Endothelial cell of umbilical vein (primary cell): ENCODE measurements around the gene TADA2B. TPM values are rescaled to one million over a fixed set of nuclear protein-coding genes. Genes with fewer than 3 reads are reported as not detected.

Experiments
- BruUV-seq: library from RNA; stranded (reverse); fragments of 400-500 nt; replicated peaks from 2 replicates; lab custom pipeline; 2021; lab: Mats Ljungman, UMichigan
- CTCF ChIA-PET: fragments of 300-600, 350-600 bp; sonication (Branson Sonifier 250); formaldehyde crosslinking; loops from one replicate; lab custom pipeline; 2021; ENCODE audit warnings: antibody characterized with exemption, inconsistent platforms; lab: Charles Lee
- POLR2A ChIA-PET: fragments of 300-600, 350-600 bp; sonication (Branson Sonifier 250); formaldehyde crosslinking; loops from one replicate; lab custom pipeline; 2021; ENCODE audit warnings: antibody characterized with exemption, inconsistent platforms; lab: Charles Lee
- DNase-seq: peaks from one replicate; pipeline ENCODE4 v3.0.0-alpha.2; 2011; ENCODE audit warnings: low read depth, low spot score
- FAIRE-seq: peaks from 2 replicates; lab custom pipeline; 2011; peaks lifted over from hg19 to GRCh38; lab: Jason Lieb, UNC
- H2AFZ ChIP-seq: 2 replicates; pipeline ENCODE4 v1.6.0; 2012; ENCODE audit warnings: low read depth, low read length, control low read depth, inconsistent platforms
- H3K27ac ChIP-seq: 2 replicates; pipeline ENCODE4 v1.5.1; 2011; ENCODE audit warnings: low read depth, mild to moderate bottlenecking, control low read depth, low read length, moderate library complexity; ENCODE audit not compliant: insufficient read depth
- H3K27me3 ChIP-seq, 2 experiments: 2 replicates each; pipeline versions ENCODE4 v1.6.0 to v1.6.1; 2011; ENCODE audit warnings: low read length in 2 of 2, mixed read lengths in 1 of 2; ENCODE audit not compliant: control insufficient read depth in 2 of 2, insufficient read depth in 2 of 2
- H3K36me3 ChIP-seq, 2 experiments: 2 replicates in 1 of 2; 3 replicates in 1 of 2; pipeline ENCODE4 v1.5.1; 2011; ENCODE audit warnings: low read length in 2 of 2, mild to moderate bottlenecking in 1 of 2, moderate library complexity in 1 of 2; ENCODE audit not compliant: control insufficient read depth in 2 of 2, insufficient read depth in 2 of 2; ENCODE audit errors: extremely low read depth in 1 of 2
- H3K4me1 ChIP-seq: 3 replicates; pipeline ENCODE4 v1.5.1; 2011; ENCODE audit warnings: mild to moderate bottlenecking, low read length; ENCODE audit not compliant: control insufficient read depth, insufficient read depth; ENCODE audit errors: extremely low read depth
- H3K4me2 ChIP-seq: 2 replicates; pipeline ENCODE4 v1.6.1; 2011; ENCODE audit warnings: low read length, control low read depth, mixed read lengths; ENCODE audit not compliant: insufficient read depth
- H3K4me3 ChIP-seq, 3 experiments: fragments of 200-600 bp in 1 of 3; sonication (generic), shearing (Covaris generic) in 1 of 3; replicated peaks in 1 of 3; 2 replicates each; pipeline ENCODE4 v1.5.1; 2011 to 2016; ENCODE audit warnings: control low read depth in 3 of 3, low read length in 3 of 3, mild to moderate bottlenecking in 2 of 3, inconsistent platforms in 1 of 3, low read depth in 1 of 3, moderate library complexity in 1 of 3; ENCODE audit not compliant: insufficient read depth in 1 of 3
- H3K79me2 ChIP-seq: 2 replicates; pipeline ENCODE4 v1.6.0; 2012; ENCODE audit warnings: low read length, inconsistent platforms; ENCODE audit not compliant: control insufficient read depth, insufficient read depth
- H3K9ac ChIP-seq: replicated peaks from 2 replicates; pipeline ENCODE3; 2011; ENCODE audit warnings: low read length, control low read depth; ENCODE audit not compliant: insufficient read depth; ENCODE audit errors: extremely low read depth
- H3K9me1 ChIP-seq: replicated peaks from 3 replicates; pipeline ENCODE4 v1.6.0; 2011; ENCODE audit warnings: mild to moderate bottlenecking, low read length; ENCODE audit not compliant: control insufficient read depth, insufficient read depth; ENCODE audit errors: extremely low read depth
- H3K9me3 ChIP-seq: replicated peaks from 2 replicates; pipeline ENCODE4 v1.5.1; 2012; ENCODE audit warnings: low read length, inconsistent platforms; ENCODE audit not compliant: control insufficient read depth, insufficient read depth
- H4K20me1 ChIP-seq: replicated peaks from 2 replicates; pipeline ENCODE3; 2011; ENCODE audit warnings: mild to moderate bottlenecking, low read length; ENCODE audit not compliant: control insufficient read depth, insufficient read depth; ENCODE audit errors: extremely low read depth
- CTCF ChIP-seq, 2 donors: IDR thresholded peaks; 1 replicate in 1 of 2; 2 replicates in 1 of 2; pipeline ENCODE4 v1.5.1; 2011; ENCODE audit warnings: low read length in 2 of 2, mild to moderate bottlenecking in 2 of 2, moderate library complexity in 2 of 2, control low read depth in 1 of 2, inconsistent platforms in 1 of 2, low read depth in 1 of 2; ENCODE audit not compliant: insufficient read depth in 1 of 2; ENCODE audit errors: extremely low read depth in 1 of 2
- EZH2 ChIP-seq: IDR thresholded peaks from 2 replicates; pipeline ENCODE4 v1.6.1; 2012; ENCODE audit warnings: borderline replicate concordance, low read depth, mild to moderate bottlenecking, moderate library complexity, low read length, inconsistent platforms; ENCODE audit not compliant: severe bottlenecking
- FOS ChIP-seq: IDR thresholded peaks from 2 replicates; pipeline ENCODE4 v1.6.1; 2011; ENCODE audit warnings: mild to moderate bottlenecking, low read length, moderate library complexity, borderline replicate concordance; ENCODE audit not compliant: insufficient read depth
- GATA2 ChIP-seq: IDR thresholded peaks from 2 replicates; pipeline ENCODE4 v1.7.0; 2011; ENCODE audit warnings: low read depth, mild to moderate bottlenecking, moderate library complexity, mixed read lengths, low read length; ENCODE audit not compliant: insufficient read length, insufficient read depth
- JUN ChIP-seq: IDR thresholded peaks from 2 replicates; pipeline ENCODE4 v1.6.1; 2011; ENCODE audit warnings: borderline replicate concordance, low read depth; ENCODE audit not compliant: insufficient read length, insufficient read depth
- MYC ChIP-seq: IDR thresholded peaks from one replicate; pipeline ENCODE4 v1.6.1; 2011; ENCODE audit warnings: mild to moderate bottlenecking, low read depth, low read length
- POLR2A ChIP-seq: IDR thresholded peaks from 2 replicates; pipeline ENCODE4 v1.6.1; 2012; ENCODE audit warnings: low read depth, mild to moderate bottlenecking, control low read depth, low read length
- POLR2AphosphoS5 ChIP-seq: IDR thresholded peaks from 2 replicates; pipeline ENCODE4 v1.6.1; 2012; ENCODE audit warnings: low read depth, mild to moderate bottlenecking, control low read depth, low read length, moderate library complexity; ENCODE audit not compliant: insufficient read depth
- dilution Hi-C: fragments of 300-500 bp; cut with MboI; formaldehyde crosslinking; loops from one replicate; pipeline ENCODE4 v1.15.0; 2019; ENCODE audit warnings: low sequenced_read_pairs; ENCODE audit not compliant: extremely low pct_ligation_motif_present
- intact Hi-C: fragments of 100-400 bp; cut with micrococcal nuclease; formaldehyde crosslinking; loops from one replicate; pipeline ENCODE4 v1.10.0; 2022
- polyA plus RNA-seq, 4 experiments: library from polyadenylated mRNA; depleted of rRNA in 3 of 4; stranded (reverse) in 3 of 4; unstranded in 1 of 4; fragments of >200 nt; gene quantifications; 2 replicates each; pipeline versions ENCODE4 v1.2.1 to v1.2.3, GENCODE V29; 2011 to 2012; ENCODE audit warnings: missing spikeins in 1 of 4
- total RNA-seq: library from RNA; stranded (reverse); gene quantifications from 2 replicates; pipeline ENCODE4 v1.2.3, GENCODE V29; 2021
- TF ChIP-seq, protein P1 (sequence below): IDR thresholded peaks from 2 replicates; pipeline ENCODE4 v1.6.1; 2011; ENCODE audit not compliant: insufficient read depth, insufficient read length

Gene TADA2B
- total and polyA plus RNA-seq, 2 donors (not counting 3 experiments of a cell fraction or from before 2014, with no cell fraction given): 5.5 to 11.5 TPM

DNA sequence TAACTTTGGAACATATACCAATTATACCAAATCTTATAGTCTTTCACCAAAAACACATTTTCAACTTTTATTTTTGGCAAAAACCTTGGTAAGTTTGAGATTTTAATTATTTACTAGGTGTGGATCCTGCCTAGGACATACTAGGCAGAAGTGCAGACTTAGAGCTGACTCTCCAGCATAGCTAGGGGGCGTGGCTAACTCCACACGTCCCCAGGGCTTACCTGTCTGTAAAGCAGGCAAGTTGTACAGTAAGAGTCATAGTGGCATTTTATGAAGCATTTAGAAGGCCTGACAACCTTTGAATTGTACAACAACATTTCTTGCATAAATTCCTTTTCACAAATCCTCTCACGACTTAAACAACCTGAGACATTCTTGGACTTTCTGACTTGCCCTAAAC, 43.9 kb downstream of the TADA2B start:
- Histone ChIP-seq H3K27ac (no peak overlapping the region), H3K9me1 (no peaks in the 10 kb centered on the region), H4K20me1 (no peaks in the 10 kb centered on the region), H3K4me3 (no peak overlapping the region), H3K4me1 (no peaks in the 10 kb centered on the region), H3K79me2 (no peaks in the 10 kb centered on the region), H3K4me2 (no peak overlapping the region), H2AFZ (no peak overlapping the region), H3K36me3 (no peaks in the 10 kb centered on the region), H3K9ac (no peak overlapping the region), H3K9me3 (no peaks in the 10 kb centered on the region), H3K27me3 (peaks cover 20 to 26% of the 10 kb centered on the region in 2 experiments)
- FAIRE-seq (no peak), DNase-seq (no peak)
- no TSS peak for BruUV-seq
- intact Hi-C loops (no loop called here), dilution Hi-C loops (no loop called here)
- TF ChIP-seq POLR2A (no peak), GATA2 (no peak), JUN (no peak), CTCF (IDR thresholded peaks at IDR 0.05; ENCODE audit: extremely low read depth in 1 of 2, insufficient read depth in 1 of 2, low read depth in 1 of 2, low read length in 2 of 2) (no peak), MYC (no peak), EZH2 (no peak), POLR2AphosphoS5 (no peak), FOS (no peak)
- TF ChIP-seq, protein P1, sequence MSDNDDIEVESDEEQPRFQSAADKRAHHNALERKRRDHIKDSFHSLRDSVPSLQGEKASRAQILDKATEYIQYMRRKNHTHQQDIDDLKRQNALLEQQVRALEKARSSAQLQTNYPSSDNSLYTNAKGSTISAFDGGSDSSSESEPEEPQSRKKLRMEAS: no peak
- ChIA-PET POLR2A (no interaction called here), CTCF (no interaction called here)
